Measurements from ENCODE around the gene CSGALNACT2. TPM values are rescaled to one million over a fixed set of nuclear protein-coding genes. Genes with fewer than 3 reads are reported as not detected.

CSGALNACT2 gene
- total RNA-seq, 1 donor from 2014 or later: 14.8 TPM

DNA sequence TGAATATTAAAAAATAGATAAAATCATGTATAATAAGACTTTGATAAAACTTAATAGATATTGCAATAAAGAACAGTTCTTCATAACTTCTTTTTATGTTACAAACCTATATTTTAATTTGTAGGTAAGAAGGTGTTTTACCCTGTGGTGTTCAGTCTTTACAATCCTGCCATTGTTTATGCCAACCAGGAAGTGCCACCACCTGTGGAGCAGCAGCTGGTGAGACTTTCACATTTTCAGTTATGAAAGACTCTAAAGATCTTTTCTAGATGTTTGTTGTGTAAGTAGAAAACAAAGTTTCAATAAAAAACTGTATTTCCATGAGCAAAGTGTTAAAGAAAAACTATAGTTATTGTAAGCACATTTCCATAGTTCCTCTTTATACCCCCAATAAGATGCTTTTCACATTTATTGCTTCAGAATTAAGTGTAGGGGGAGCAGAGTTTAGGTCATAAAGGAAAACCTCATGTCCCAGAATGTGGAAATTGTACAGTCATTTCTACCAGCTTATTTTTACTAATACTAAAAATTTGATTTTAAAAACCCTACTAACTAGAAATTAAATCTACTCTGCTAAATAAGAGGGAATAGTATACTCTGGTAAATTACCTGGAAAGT is 28.7 kb downstream of the CSGALNACT2 start:
- Mint-ChIP-seq H3K27ac (no peak overlapping the region), H3K36me3 (peaks cover 17% of the 10 kb centered on the region), H3K9me3 (no peaks in the 10 kb centered on the region), H3K27me3 (ENCODE audit: low read depth) (no peaks in the 10 kb centered on the region), H3K4me1 (no peaks in the 10 kb centered on the region), H3K4me3 (no peak overlapping the region)
- TF ChIP-seq, protein P1, sequence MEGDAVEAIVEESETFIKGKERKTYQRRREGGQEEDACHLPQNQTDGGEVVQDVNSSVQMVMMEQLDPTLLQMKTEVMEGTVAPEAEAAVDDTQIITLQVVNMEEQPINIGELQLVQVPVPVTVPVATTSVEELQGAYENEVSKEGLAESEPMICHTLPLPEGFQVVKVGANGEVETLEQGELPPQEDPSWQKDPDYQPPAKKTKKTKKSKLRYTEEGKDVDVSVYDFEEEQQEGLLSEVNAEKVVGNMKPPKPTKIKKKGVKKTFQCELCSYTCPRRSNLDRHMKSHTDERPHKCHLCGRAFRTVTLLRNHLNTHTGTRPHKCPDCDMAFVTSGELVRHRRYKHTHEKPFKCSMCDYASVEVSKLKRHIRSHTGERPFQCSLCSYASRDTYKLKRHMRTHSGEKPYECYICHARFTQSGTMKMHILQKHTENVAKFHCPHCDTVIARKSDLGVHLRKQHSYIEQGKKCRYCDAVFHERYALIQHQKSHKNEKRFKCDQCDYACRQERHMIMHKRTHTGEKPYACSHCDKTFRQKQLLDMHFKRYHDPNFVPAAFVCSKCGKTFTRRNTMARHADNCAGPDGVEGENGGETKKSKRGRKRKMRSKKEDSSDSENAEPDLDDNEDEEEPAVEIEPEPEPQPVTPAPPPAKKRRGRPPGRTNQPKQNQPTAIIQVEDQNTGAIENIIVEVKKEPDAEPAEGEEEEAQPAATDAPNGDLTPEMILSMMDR (IDR thresholded peaks at IDR 0.05; ENCODE audit: unreplicated experiment): no peak
- no peak for DNase-seq (ENCODE audit: low spot score in 2 of 2, unreplicated experiment in 2 of 2)

DNA sequence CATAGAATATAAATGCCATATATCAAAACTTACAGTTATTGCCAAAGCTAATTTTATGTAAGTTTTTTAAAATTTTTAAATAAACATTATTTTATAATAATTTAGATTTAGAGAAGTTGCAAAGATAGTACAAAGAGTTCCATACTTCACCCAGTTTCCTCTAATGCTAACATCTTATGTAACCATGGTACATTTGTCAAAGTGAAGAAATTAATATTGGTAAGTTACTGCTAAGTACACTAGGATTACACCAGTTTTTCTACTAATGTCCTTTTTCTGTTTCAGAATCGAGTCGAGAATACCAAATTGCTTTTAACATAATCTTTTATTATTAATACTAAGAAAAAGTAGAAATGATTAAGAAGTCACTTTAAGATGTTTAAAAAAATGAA is 29.2 kb downstream of the CSGALNACT2 start:
- TF ChIP-seq, protein P1 (IDR thresholded peaks at IDR 0.05; ENCODE audit: unreplicated experiment): no peak
- DNase-seq (ENCODE audit: low spot score in 2 of 2, unreplicated experiment in 2 of 2): no peak
- Mint-ChIP-seq H3K36me3 (peaks cover 16% of the 10 kb centered on the region), H3K9me3 (no peaks in the 10 kb centered on the region), H3K4me3 (no peak overlapping the region), H3K27me3 (ENCODE audit: low read depth) (no peaks in the 10 kb centered on the region), H3K4me1 (no peaks in the 10 kb centered on the region), H3K27ac (no peak overlapping the region)

GRCh38 chr10:43170491-43170890 is 32.2 kb downstream of the CSGALNACT2 start:
- no peak overlapping the region for H3K4me3 Mint-ChIP-seq
- no peak overlapping the region for H3K27ac Mint-ChIP-seq

DNA sequence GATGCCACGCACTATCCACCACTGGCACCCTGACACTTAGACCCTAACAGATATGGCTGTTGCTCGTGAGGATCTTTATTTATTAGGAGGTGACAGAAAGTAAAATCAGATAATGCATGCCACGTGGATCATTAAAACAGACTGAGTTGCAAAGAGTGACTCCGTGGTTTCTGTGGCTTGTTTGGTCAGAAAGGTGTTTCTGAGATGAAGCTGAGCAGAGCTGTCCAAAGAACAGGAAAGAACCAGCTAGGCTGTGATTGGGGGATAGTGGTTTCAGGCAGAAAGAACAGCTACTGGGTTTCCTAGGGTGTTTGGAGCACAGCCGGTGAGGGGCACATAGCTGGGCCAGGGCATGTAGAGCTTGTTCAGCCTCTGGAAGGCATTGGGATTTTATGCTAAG is 34.4 kb downstream of the CSGALNACT2 start:
- Mint-ChIP-seq H3K4me1 (no peaks in the 10 kb centered on the region), H3K27ac (no peak overlapping the region), H3K27me3 (ENCODE audit: low read depth) (no peaks in the 10 kb centered on the region), H3K9me3 (no peaks in the 10 kb centered on the region), H3K4me3 (no peak overlapping the region), H3K36me3 (peaks cover 19% of the 10 kb centered on the region)
- TF ChIP-seq, protein P1 (IDR thresholded peaks at IDR 0.05; ENCODE audit: unreplicated experiment): no peak
- DNase-seq (ENCODE audit: low spot score in 2 of 2, unreplicated experiment in 2 of 2): no peak

More at GRCh38 chr10:43170491-43170890, 32.2 kb downstream of the CSGALNACT2 start:
- no peak for DNase-seq (ENCODE audit: low spot score in 2 of 2, unreplicated experiment in 2 of 2)
- H3K9me3 Mint-ChIP-seq: no peaks in the 10 kb centered on the region
- H3K36me3 Mint-ChIP-seq: peaks cover 11% of the 10 kb centered on the region
- no peaks in the 10 kb centered on the region for H3K27me3 Mint-ChIP-seq (ENCODE audit: low read depth)
- TF ChIP-seq, protein P1 (IDR thresholded peaks at IDR 0.05; ENCODE audit: unreplicated experiment): no peak
- H3K4me1 Mint-ChIP-seq: no peaks in the 10 kb centered on the region

DNA sequence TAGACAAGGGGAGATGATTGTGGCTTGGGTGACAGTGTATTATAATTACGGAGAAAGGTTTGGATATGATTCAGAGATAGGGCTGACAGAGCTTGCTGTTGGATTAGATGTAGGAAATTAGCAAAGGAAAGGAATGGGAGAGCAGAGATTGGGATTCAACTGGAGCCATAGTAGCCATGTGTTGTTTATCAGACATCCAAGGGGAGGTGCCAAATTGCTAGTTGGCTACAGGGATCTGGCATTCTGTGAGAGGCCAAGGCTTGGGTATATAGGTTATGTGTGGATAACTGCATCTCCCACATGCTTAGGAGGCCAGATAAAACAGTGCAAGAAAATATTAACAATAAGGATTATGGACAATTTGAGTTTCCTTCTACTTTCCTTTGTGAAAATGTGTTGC is 34.9 kb downstream of the CSGALNACT2 start:
- TF ChIP-seq, protein P1 (IDR thresholded peaks at IDR 0.05; ENCODE audit: unreplicated experiment): no peak
- Mint-ChIP-seq H3K4me3 (no peak overlapping the region), H3K27ac (no peak overlapping the region), H3K36me3 (peaks cover 23% of the 10 kb centered on the region), H3K4me1 (no peaks in the 10 kb centered on the region), H3K9me3 (peaks cover 3% of the 10 kb centered on the region), H3K27me3 (ENCODE audit: low read depth) (no peaks in the 10 kb centered on the region)
- no peak for DNase-seq (ENCODE audit: low spot score in 2 of 2, unreplicated experiment in 2 of 2)
